Activated CD4-positive, alpha-beta T cell treated with anti-CD3 and anti-CD28 coated beads, Interleukin-2, amount 50 U/mL, for 1 hour (primary cell): ENCODE results near the gene CAPNS2.

Experiments used
- DNase-seq: peaks from one replicate; pipeline ENCODE4 v3.0.0-alpha.2; 2020

The CAPNS2 gene

DNA sequence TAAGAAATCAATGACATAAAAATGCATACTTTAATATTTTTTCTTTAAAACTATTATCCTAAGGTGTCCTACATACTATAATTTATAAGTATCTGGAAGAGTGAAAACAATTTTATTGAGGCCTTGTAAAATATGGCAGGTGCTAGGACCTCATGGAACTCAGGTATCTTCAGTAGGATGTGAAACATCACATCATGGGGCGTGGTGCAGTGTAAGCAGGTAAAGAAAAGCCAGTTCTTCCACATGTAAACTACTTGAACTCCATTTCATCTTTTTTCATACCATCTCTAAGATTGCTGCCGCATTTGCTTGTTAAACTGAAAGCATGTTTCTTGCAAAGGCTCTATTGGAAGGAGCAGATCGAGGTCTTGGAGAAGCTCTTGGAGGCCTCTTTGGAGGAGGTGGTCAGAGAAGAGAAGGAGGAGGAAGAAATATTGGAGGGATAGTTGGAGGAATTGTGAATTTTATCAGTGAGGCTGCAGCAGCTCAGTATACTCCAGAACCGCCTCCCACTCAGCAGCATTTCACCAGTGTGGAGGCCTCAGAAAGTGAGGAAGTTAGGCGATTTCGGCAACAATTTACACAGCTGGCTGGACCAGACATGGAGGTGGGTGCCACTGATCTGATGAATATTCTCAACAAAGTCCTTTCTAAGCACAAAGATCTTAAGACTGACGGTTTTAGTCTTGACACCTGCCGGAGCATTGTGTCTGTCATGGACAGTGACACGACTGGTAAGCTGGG lies at the start of gene CAPNS2:
Gene CAPNS2, plus strand, starts transcription at position 253 of the 744 bp plus-strand sequence. Its CDS starts 73 bp downstream, at position 326.
- DNase-seq, result no peak

DNA sequence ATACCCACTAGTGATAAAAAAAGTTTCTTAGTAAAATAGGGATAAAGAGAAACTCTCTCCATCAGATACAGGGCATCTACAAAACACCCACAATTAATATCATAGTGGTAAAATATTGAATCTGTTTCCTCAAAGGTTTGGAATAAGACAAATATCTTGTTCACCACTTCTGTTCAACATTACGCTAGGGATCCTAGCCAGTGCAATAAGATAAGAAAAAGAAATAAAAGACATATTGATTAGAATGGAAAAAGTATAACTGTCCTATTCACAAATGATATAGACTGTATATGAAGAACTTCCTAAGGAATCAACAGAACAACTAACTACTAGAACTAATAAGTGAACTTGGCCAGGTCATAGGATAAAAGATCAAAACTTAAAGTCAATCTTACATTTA lies 44.7 kb upstream of the CAPNS2 start:
- DNase-seq, result no peak

DNA sequence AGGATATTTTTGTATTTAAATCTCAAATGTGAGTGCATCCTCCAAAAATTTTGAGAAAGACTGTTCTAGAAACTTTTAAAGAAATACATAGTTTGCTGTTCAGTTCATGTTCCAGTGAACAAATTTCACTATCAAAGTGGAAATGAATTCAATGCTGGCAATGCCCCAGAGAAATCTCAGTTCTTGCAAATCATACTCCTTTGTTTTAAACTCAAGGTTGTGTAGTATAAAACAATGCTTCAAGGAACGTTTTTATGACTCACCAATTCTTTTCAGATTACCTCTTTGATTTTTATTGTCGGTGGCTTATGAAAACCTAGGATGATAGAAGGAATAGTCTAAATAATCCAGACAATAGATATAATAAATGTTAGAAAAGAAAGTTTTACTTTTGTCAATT lies 40.0 kb upstream of the CAPNS2 start:
- no peak for DNase-seq

DNA sequence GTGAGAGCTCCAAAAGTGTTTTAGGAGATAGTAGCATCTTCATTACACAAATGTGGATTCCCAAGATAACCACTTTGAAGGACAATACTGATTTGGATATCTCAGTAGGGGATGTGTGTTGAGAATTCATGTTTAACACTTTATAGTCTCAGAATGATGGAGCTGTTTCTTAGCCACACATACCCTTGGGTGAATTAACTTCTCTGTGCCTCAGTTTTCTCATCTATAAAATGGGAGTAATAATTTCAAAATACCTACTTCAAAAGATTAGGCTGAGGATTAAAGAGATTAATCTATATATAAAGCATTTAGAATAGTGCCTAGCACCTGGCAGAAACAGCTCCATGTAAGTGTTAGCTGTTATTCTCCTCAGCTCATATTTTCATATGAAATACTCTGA lies 38.6 kb upstream of the CAPNS2 start:
- DNase-seq, result no peak

DNA sequence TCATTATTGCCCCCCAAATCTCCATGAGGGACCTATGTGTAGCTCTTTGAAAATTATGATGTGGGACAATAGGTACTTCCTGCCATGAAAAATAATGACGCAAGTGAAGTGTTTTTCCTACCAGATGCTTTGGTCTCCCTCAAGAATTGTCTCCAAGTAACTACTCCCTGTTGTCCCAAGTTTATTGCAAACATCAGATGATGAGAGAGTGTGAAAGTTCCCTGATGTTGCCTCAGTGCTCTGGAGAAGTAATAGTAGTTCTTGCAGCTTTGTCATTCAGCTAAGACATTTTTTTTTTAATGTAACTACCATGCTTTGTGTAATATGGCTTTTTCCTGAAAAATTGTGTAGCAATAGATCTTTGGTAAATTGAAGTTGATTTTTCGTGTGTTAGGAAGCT lies 37.5 kb upstream of the CAPNS2 start:
- DNase-seq, result no peak

DNA sequence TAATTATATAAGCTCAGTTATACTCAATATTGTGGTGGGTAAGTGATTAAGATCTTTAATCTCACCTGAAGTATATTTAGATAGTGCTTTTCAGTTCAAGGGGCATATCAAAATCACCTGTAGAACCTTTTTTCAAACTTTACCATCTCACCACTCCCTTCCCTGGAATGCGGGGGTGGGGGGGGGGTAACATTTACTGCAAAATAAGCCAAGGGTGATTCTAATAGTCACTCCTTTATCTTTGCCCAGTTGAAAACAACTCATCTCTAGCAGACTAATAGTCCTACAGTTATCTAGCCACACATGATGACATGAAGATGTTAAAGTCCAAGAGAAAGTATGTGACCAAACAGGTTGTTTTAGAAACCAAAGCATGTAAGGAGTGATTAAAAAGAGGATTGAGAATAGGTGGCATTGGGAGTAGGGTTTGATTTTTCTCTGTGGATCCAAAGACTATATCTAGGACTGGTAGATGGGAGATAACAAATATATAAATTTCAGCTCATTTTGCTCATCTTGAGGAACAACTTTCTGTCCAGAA lies 36.1 kb upstream of the CAPNS2 start:
- DNase-seq, result no peak

DNA sequence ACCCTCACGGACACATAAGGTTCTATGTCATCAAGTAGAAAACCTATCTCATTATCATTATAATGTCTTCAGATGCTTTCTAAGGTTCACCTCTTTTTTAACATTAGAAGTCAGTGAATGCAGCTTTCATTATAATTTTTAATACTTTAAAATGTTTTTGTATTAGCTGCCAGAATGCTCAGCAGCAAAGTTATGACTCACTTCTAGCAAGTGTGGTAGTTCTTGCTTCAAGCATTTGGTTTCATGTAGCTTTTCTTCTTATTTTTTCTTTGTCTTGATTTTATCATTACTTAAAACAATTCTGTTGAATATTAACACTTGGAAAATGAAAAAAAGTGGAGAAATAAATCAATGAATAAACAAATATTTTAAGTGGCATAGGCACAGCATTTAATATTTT lies 34.3 kb upstream of the CAPNS2 start:
- no peak for DNase-seq

DNA sequence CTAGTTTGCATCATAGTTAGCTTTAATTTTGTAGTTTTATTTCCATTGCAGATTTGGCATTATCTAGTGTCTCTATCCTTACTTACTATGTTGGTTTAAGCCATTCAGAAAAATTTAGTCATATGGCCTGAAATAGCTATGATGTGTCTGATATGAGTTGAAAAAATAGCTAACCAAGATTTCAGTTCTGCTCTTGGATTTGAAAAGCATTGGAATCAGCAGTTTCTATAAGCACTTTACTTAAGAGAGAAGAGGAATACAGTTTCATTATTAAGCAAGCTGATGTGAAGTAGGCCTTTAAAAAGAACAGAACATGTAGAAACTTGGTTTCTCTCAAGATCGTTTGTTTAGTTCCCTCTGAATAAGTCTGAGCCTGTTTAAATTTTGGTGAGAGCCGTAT lies 31.7 kb upstream of the CAPNS2 start:
- no peak for DNase-seq

DNA sequence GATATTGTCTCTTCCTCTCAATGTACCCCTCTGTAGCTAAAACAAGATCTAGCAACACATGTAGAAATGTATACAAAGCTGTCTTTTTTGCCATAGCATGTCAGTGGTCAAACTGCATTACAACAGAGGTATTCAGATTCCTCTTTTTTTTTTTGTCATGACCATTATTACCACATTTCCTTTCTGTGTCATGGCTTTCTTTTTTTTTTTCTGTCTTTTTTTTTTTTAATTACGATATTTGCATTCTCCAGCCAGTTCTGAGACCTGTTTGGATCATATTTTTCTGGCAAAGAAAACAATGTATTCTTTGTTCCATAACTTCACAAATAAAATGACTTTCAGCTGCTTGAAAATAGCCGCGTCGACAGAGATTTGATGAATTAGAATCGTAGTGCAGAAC lies 27.4 kb upstream of the CAPNS2 start:
- DNase-seq, result no peak

DNA sequence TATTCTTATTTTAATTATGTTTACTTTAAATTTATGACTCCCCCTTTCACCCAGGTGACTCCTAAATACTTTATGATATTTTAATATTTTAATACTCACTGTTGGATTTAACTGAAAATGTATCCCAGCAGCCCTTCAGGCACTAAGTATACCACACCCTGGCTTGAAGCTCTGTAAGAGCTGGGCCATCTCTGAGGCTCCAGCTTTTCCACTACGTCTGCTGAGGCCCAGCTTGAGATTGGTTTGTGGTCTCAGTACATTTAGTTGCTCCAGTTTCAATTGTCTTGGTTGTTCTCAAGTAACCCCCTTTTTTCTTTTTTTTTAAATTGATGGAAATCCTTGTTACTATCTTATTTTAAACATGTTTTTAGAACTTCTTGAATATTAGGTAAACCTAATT lies 27.0 kb upstream of the CAPNS2 start:
- DNase-seq, result no peak

DNA sequence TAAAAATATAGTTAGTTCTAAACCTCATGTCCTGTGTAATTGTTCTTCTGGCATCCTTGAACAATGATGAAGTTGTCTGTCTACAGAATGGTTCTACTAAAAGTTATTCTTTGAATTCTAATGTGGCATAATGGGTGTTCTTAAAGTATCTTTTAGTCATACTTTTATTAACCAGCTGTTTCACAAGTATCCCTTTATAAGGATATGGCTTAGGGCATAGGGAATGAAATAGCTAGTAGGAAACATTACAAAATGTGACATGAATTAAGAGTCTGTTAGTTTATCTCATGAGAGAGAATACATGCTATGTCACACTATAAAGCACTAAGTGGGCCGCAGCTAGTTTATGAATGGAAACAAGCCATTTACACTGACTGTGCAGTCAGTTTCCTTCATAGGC lies 26.3 kb upstream of the CAPNS2 start:
- no peak for DNase-seq

DNA sequence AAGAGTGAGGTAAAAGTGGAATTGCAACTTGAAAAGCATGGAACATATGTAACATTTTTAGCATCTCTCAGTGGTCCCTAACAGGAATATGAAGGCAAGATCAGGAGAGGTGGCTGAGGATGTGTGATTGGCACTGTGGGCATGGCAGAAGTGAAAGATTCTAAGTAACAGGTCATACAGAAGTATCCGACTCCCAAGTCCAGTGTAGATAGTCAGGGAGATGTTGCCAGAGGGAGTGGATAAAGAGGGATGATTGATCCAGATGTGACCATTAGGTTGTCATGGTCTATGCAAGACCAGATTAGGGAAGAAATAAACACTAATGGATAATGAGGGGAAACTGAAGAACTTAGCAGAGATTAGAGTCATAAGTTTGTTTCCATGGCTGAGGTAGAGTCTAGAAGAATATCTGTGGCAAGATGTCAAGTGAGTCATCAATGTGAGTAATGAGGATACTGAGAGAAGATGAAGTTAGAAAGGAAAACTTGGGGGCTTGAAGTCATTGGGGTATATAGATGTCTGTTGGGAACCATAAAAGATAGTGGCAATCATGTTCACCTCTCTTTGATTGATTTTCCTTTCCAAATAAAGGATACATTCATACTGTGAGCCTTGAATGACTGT lies 23.9 kb upstream of the CAPNS2 start:
- no peak for DNase-seq

DNA sequence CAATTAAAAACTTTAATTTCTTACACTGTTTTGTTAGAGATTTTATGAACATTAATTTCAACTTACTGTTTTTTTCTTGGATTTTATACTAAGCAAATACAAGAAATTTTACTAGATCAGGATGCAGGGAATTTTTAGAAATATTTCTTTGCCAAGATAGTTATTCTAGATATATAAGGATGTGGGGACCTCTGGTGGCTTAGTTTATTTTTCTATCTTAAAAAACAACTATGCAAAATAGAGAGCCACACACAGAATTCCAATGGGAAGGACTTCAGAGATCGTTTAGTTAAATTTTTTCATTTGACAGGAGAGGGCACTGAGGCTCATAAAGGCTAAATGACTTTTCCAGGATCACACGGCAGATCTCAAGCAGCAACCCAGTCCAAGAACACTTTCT lies 23.0 kb upstream of the CAPNS2 start:
- DNase-seq, result no peak

DNA sequence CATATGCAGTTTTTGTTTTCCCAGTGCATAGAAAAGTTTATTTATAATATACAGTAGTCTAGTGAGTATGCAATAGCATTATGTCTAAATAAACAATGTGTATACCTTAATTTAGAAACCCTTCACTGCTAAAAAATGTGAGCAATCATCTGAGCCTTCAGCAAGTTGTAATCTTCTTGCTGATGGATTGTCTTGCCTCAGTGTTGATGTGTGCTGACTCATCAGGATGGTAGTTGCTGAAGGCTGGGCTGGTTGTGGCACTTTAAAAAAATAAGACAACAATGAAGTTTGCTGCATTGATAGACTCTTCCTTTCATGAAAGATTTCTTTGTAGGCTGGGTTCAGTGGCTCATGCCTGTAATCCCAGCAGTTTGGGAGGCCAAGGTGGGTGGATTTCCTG lies 13.9 kb upstream of the CAPNS2 start:
- DNase-seq, result no peak

DNA sequence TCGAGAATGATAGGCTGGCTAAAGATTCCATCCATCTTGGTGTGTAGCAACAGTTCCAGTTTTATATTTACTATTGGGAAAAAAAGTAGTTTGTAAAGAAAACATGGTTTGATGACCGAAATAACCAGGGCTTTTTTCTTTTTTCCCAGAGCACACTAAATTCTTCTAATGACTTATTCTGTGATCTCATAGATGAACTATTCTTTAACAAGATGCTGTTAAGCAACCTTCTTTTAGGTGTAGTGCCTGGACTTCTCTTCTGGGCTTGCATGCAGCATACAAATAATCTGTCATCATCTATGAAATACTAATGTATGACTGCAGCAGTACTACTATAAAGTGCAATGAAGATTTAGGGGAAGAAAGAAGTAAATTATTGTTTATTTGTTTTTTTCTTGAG lies 11.0 kb upstream of the CAPNS2 start:
- DNase-seq, result no peak

DNA sequence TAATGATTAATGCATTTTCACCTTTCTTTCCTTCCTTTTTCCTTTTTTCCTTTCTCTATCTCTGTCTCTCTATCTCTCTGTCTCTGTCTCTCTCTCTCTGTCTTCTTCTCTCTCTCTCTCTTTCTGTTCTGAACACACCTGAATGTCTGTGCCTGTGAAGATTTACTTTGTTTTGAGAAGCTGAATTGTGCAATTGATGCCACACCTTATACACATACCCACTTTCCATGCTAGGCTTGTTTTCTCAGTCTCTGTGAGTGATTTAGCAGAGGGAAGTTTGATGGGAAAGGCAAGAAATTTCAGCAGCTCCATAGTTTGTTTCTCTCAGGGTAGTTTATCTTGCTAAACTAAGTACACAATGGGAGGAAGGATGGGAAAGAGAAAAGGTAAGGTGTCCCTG lies 9.3 kb upstream of the CAPNS2 start:
- no peak for DNase-seq

DNA sequence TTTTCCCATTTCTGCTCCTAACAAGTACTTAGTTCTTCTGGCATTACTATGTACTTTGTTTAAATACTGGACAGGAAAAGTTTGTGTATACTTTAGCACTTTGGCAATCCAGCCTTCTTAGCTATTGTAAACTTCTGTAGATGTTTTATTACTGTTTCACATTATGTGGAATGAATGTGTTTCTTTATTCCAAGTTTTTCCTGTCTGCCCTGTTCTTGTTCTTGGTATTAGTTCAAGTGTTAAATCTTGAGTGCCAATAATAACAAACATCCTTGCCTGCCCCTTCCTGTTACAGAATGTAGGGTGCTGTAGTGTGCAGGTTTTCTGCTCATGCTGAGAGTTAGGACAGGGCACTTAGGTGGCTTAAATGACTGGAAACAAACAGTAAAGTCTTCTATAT lies 7.3 kb upstream of the CAPNS2 start:
- DNase-seq, result no peak

DNA sequence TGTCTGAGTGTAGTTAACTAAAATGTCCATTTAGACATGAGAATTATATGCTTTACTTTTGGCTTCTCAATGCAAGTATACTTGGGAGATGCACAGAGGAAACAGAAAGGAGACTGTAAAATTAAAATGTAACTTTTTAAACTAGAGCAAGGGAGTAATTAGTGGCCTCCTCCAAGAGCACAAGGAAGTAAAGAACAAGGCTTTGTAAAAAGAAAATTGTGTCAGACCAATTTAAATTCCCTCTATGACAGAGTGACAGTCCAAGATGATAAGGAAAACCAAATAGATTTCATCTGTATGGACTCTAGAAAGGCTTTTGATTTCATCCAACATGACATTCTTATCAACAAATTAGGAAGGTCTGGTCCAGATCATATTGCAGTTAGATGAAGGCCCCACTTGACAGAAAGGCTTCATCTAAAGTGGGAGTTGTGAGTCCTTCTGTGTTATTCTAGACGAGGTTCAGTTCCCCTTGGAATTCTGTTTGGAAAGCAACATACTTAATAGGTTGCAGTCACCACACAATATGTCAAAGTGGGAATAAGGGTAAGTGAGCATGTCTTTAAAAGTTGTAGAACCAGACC lies 6.5 kb upstream of the CAPNS2 start:
- DNase-seq, result no peak

DNA sequence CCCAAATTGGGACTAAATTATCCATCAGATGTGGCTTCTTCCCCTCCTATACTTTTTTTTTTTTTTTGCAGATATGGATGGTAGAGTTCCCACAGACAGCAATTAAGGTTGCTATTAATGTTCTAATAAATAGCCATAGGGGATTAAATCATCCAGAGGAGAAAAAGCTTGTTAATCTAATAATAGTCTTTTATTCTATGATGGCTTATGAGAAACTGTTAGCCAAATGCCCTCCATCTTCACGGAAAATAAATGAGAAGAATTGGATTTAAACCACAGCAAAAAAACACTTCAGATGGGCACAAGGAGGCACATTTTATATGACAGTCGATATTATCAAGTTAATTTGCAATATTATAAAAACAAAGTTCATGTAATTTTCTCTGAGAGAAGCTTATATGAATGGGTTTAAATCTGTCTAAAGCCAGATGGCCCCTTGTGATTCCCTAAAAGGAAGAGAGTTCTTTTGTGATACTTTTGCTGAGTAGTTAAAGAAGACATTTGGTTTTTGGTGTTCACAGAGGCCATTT lies 5.1 kb upstream of the CAPNS2 start:
- no peak for DNase-seq

DNA sequence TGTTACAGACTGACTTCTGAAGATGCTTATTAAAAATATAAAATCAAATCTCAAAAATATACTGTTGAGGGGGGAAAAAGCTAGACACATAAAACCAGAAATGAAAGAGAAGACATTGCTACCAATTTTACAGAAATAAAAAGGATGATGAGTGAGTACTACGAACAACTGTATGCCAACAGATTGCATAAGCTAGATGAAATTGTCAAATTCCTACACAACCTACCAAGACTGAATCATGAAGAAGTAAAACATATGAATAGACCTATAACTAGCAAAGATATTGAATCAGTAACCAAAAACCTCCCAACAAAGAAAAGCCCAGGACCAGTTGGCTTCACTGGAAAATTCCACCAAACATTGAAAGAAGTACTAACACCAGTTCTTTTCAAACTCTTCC lies 3.5 kb upstream of the CAPNS2 start:
- no peak for DNase-seq

DNA sequence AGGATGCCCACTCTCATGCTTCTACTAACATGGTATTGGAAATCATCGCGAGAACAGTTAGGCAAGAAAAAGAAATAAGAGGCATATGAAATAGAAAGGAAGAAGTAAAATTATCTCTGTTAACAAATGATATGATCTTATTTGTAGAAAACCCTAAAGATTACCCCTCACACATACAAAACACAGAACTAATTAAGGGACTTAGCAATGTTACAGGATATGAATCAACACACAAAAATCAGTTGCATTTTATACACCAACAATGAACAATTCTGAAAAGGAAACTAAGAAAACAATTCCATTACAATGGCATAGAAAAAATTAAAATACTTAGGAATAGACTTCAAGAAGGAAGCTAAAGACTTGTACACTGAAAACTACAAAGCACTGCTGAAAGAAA lies 2.7 kb upstream of the CAPNS2 start:
- no peak for DNase-seq

DNA sequence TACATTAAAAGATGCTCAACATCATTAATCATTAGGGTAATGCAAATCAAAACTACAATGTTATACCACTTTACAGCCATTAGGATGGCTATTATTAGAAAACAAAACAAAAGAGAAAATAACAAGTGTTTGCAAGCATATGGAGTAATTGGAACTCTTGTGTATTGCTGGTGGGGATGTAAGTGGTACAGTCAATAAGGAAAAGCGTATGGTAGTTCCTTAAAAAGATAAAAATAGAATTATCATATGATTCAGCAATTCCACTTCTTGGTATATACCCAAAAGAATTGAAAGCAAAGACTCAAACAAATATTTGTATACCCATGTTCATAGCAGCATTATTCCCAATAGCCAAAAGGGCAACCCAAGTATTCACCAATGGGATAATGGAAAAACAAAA lies 1.4 kb upstream of the CAPNS2 start:
- DNase-seq, result no peak

DNA sequence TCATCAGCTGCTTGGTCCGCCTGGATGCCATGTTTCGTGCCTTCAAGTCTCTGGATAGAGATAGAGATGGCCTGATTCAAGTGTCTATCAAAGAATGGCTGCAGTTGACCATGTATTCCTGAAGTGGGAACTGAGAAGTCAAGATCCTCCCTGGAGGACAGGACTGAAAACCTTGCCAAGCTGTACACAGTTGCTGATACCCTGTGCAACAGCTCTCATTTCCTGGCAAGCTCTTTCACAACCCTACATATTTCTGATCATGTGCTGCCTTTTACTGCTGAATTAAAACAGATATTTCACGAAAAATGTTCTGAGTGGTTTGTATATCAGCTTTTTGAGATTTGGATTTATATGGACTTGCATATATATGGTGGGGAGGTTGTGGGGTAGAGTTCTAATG lies 898 bp downstream of the CAPNS2 start:
- no peak for DNase-seq

DNA sequence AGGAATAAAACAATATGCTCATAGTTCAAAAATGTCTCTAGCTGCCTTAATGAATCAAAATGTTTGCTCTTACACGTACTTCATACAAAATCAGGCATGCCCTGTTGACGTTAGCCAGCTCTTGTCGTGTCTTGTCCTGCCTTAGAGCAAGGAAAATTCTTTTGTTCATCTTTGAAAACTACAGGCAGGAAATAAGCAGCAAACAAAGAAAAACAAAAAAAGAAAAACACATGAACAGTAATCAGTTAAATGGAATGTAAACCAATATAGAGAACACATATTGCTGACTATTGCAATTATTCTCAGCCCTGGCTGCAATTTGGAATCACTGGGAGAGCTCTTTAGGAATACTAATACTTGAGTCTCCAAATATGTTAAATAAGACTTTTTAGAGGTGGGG lies 1.7 kb downstream of the CAPNS2 start:
- no peak for DNase-seq
